ENCODE results near the gene MAP3K13.

GRCh38 chr3:185365291-185366073 is 2.5 kb downstream of the MAP3K13 start:
- TF ChIP-seq CTCF (IDR thresholded peaks at IDR 0.05; ENCODE audit: insufficient read depth, low read length, poor library complexity, severe bottlenecking) (no peak), EZH2phosphoT487 (conservative IDR thresholded peaks at IDR 0.05; ENCODE audit: low read length) (no peak)
